GM18517 (cell line): ENCODE results near the gene ATF6B.
"Not testable (repeated sequence)": the region's sequence is repeated elsewhere in the genome, so short reads cannot be mapped to it uniquely, and the experiment has no call there.

Experiments
- ATAC-seq: cut with Tn5 transposase; IDR thresholded peaks from one replicate; pipeline ENCODE4 v1.9.1; 2021; ENCODE audit warnings: mild to moderate bottlenecking, moderate library complexity; ENCODE audit not compliant: unreplicated experiment

Gene ATF6B

GRCh38 chr6:32108727-32109113 is 19.3 kb downstream of the ATF6B start:
- no peak for ATAC-seq

GRCh38 chr6:32108094-32108627 is 19.9 kb downstream of the ATF6B start:
- no peak for ATAC-seq

GRCh38 chr6:32107406-32107805 is 20.6 kb downstream of the ATF6B start:
- ATAC-seq: no peak

GRCh38 chr6:32105433-32105832 is 22.6 kb downstream of the ATF6B start:
- no peak for ATAC-seq

- ATAC-seq: no peak
These were observed 25.8 kb downstream of the ATF6B start for GRCh38 chr6:32102255-32102654.

GRCh38 chr6:32100251-32100650 is 27.8 kb downstream of the ATF6B start:
- not testable (repeated sequence) for ATAC-seq

GRCh38 chr6:32097364-32097763 is 30.7 kb downstream of the ATF6B start:
- ATAC-seq: no peak

- no peak for ATAC-seq
These were observed 31.4 kb downstream of the ATF6B start for GRCh38 chr6:32096394-32097258.

GRCh38 chr6:32096087-32096393 is 32.0 kb downstream of the ATF6B start:
- ATAC-seq: no peak

GRCh38 chr6:32095338-32096086 is 32.5 kb downstream of the ATF6B start:
- ATAC-seq: no peak

GRCh38 chr6:32092760-32093497 is 35.1 kb downstream of the ATF6B start:
- ATAC-seq: no peak

- ATAC-seq: no peak
These were observed 38.8 kb downstream of the ATF6B start for GRCh38 chr6:32089082-32089828.

- no peak for ATAC-seq
These were observed 39.5 kb downstream of the ATF6B start for GRCh38 chr6:32088487-32089049.

GRCh38 chr6:32087574-32088486 is 40.2 kb downstream of the ATF6B start:
- no peak for ATAC-seq

- ATAC-seq: no peak
These were observed 41.1 kb downstream of the ATF6B start for GRCh38 chr6:32086661-32087573.

GRCh38 chr6:32085759-32086459 is 42.1 kb downstream of the ATF6B start:
- ATAC-seq: no peak

GRCh38 chr6:32084780-32085179 is 43.3 kb downstream of the ATF6B start:
- ATAC-seq: no peak
